Psoas muscle (tissue), 8 donors: Measurements from ENCODE around the gene KIF22. TPM values are rescaled to one million over a fixed set of nuclear protein-coding genes. Genes with fewer than 3 reads are reported as not detected.
A peak's percentile ranks its signal among the peaks of the same experiment; 100 is the strongest.

Source experiments
- ATAC-seq, 4 donors: fragments of 200-7000 bp; cut with Tn5 transposase; one replicate each; pipeline ENCODE4 v1.9.1; 2020; ENCODE audit warnings: moderate library complexity in 3 of 4, mild to moderate bottlenecking in 2 of 4
- DNase-seq, 2 donors: peaks; one replicate each; pipeline ENCODE4 v3.0.0-alpha.2; 2020
- H3K27ac ChIP-seq: fragments of 200-600 bp; one replicate; pipeline ENCODE4 v1.8.0; 2022
- H3K27me3 ChIP-seq, 3 donors: fragments of 200-600 bp in 1 of 3; one replicate each; pipeline versions ENCODE4 v1.6.1 to v1.8.0; 2013 to 2022; ENCODE audit warnings: low read length in 2 of 3, mild to moderate bottlenecking in 2 of 3, moderate library complexity in 1 of 3; ENCODE audit not compliant: insufficient read depth in 3 of 3
- H3K36me3 ChIP-seq, 2 donors: fragments of 200-600 bp in 1 of 2; one replicate each; pipeline versions ENCODE4 v1.6.1 to v1.8.0; 2013 to 2022; ENCODE audit warnings: low read depth in 1 of 2, mild to moderate bottlenecking in 1 of 2, moderate library complexity in 1 of 2; ENCODE audit not compliant: insufficient read depth in 1 of 2
- H3K4me1 ChIP-seq: fragments of 200-600 bp; one replicate; pipeline ENCODE4 v1.8.0; 2022
- H3K4me3 ChIP-seq: fragments of 200-600 bp; one replicate; pipeline ENCODE4 v1.8.0; 2022; ENCODE audit warnings: mild to moderate bottlenecking
- H3K9me3 ChIP-seq: fragments of 200-600 bp; one replicate; pipeline ENCODE4 v1.8.0; 2022
- WGBS, 3 donors: extraction: QIAGEN DNeasy Blood & Tissue Kit; methylation state at CpG; one replicate each; pipeline versions ENCODE4 v1.1.6 to v1.1.7; 2013; 5-methylcytosine and 5-hydroxymethylcytosine counted together
- intact Hi-C, 2 donors: fragments of 100-400 bp; cut with DNase I; formaldehyde crosslinking; loops; one replicate each; pipeline versions ENCODE4 v1.11.0 to v1.14.2; 2022
- polyA plus RNA-seq, 3 donors: library from polyadenylated mRNA; stranded (reverse); fragments of 200-250 nt; gene quantifications; one replicate each; pipeline ENCODE4 v1.2.3, GENCODE V29; 2013
- total RNA-seq, 4 donors: library from RNA; stranded (reverse); fragmentation: NEBNext Ultra II Directional in 2 of 4; extraction: Animal tissue kit (Norgen Biotek cat#: 25700) in 2 of 4; gene quantifications; one replicate each; pipeline versions ENCODE4 v1.2.1 to v1.2.4, GENCODE V29; 2021 to 2023
- TF ChIP-seq, protein P1 (sequence below): fragments of 200-600 bp; IDR thresholded peaks from one replicate; pipeline ENCODE4 v1.8.0; 2022; ENCODE audit warnings: antibody characterized with exemption
- donor health status: healthy with polysubstance abuse.
- donor health status: DM: no; HTN: no; CAD: no; lungs with moderate emphysema.
- donor health status: Bipolar disorder and iron deficiency.
- donor health status: healthy.
- donor health status: DM: yes; HTN: yes; CAD: no.
- donor health status: DM: no; HTN: no; CAD: no.
- donor health status: DM: no; HTN: no; CAD: no.
- donor health status: DM: yes; HTN: yes; CAD: no.

KIF22 gene
- total and polyA plus RNA-seq, 7 donors: 12.6 to 23.8 (median 15.4) TPM

GRCh38 chr16:29848420-29849297 is 58.1 kb downstream of the KIF22 start:
- no peaks in the 10 kb centered on the region for H3K27me3 ChIP-seq
- no peaks in the 10 kb centered on the region for H3K9me3 ChIP-seq
- H3K4me3 ChIP-seq: no peak overlapping the region
- H3K27ac ChIP-seq: no peak overlapping the region
- intact Hi-C loops: loop anchor here in 1 of 2 donors (1.0 to 5.0 kb wide), 2 partner anchors 41 to 146 kb away; no protein-coding TSS in a partner anchor
- DNase-seq (peak; percentile 80 to 91), ATAC-seq (peak; percentile 79 to 90 (median 84))
- 31 to 40% (median 38%) methylated on average over 14 to 15 of the region's 15 CpGs for WGBS, 3 donors
- peaks cover 0 to 43% of the 10 kb centered on the region in 2 donors for H3K36me3 ChIP-seq
- TF ChIP-seq, protein P1, sequence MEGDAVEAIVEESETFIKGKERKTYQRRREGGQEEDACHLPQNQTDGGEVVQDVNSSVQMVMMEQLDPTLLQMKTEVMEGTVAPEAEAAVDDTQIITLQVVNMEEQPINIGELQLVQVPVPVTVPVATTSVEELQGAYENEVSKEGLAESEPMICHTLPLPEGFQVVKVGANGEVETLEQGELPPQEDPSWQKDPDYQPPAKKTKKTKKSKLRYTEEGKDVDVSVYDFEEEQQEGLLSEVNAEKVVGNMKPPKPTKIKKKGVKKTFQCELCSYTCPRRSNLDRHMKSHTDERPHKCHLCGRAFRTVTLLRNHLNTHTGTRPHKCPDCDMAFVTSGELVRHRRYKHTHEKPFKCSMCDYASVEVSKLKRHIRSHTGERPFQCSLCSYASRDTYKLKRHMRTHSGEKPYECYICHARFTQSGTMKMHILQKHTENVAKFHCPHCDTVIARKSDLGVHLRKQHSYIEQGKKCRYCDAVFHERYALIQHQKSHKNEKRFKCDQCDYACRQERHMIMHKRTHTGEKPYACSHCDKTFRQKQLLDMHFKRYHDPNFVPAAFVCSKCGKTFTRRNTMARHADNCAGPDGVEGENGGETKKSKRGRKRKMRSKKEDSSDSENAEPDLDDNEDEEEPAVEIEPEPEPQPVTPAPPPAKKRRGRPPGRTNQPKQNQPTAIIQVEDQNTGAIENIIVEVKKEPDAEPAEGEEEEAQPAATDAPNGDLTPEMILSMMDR: peak; percentile 86
- H3K4me1 ChIP-seq: no peaks in the 10 kb centered on the region

DNA sequence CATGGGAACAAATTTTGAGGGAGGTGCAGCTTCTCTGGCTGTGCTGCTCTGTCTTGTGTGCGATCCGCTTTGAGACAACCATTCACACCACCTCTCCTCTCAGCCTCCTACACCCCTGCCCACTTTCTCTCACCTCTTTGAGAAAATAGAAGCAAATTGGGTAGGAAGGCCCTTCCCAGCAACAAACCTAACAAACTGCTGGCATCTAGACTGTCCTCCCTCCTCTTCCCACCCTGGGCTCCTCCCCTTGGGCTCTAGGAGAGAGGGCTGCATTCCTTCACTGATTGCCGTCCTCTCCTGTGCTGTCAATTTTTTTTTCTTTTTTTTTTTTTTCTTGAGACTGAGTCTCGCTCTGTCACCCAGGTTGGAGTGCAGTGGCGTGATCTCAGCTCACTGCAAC is 59.0 kb downstream of the KIF22 start:
- TF ChIP-seq, protein P1: no peak
- H3K4me3 ChIP-seq: no peak overlapping the region

GRCh38 chr16:29850998-29851397 is 60.4 kb downstream of the KIF22 start:
- Histone ChIP-seq H3K27ac (no peak overlapping the region), H3K4me1 (no peaks in the 10 kb centered on the region), H3K9me3 (no peaks in the 10 kb centered on the region), H3K27me3 (no peaks in the 10 kb centered on the region), H3K4me3 (no peak overlapping the region), H3K36me3 (peaks cover 0 to 20% of the 10 kb centered on the region in 2 donors)
- TF ChIP-seq, protein P1: no peak
- WGBS, 3 donors: 79 to 82% (median 80%) methylated on average over 3 of the region's 3 CpGs
- no peak for ATAC-seq
- intact Hi-C loops: no loop called here
- DNase-seq: no peak

More for the DNA sequence above, 59.0 kb downstream of the KIF22 start:
- Histone ChIP-seq H3K27me3 (no peaks in the 10 kb centered on the region), H3K27ac (no peak overlapping the region), H3K4me1 (no peaks in the 10 kb centered on the region), H3K36me3 (peaks cover 0 to 34% of the 10 kb centered on the region in 2 donors), H3K9me3 (no peaks in the 10 kb centered on the region)
- DNase-seq: no peak
- ATAC-seq: no peak
- intact Hi-C loops: loop anchor here in 1 of 2 donors (5.0 kb wide), 1 partner anchor 147 kb away; no protein-coding TSS in a partner anchor
- WGBS, 3 donors: 70 to 76% (median 75%) methylated on average over 5 of the region's 5 CpGs

GRCh38 chr16:29852654-29853053 is 62.1 kb downstream of the KIF22 start:
- Histone ChIP-seq H3K4me3 (no peak overlapping the region), H3K36me3 (peaks cover 0 to 4% of the 10 kb centered on the region in 2 donors), H3K4me1 (no peaks in the 10 kb centered on the region), H3K27ac (peak overlapping the region; percentile 30), H3K9me3 (no peaks in the 10 kb centered on the region), H3K27me3 (no peaks in the 10 kb centered on the region)
- 38 to 48% (median 44%) methylated on average over 7 of the region's 7 CpGs for WGBS, 3 donors
- TF ChIP-seq, protein P1: no peak
- intact Hi-C loops: no loop called here
- no peak for DNase-seq
- peak in 1 of 4 donors; percentile 13 for ATAC-seq
